HepG2 (cell line): ENCODE data around the gene UPK1B. TPM values are rescaled to one million over a fixed set of nuclear protein-coding genes. Genes with fewer than 3 reads are reported as not detected.
A peak's percentile ranks its signal among the peaks of the same experiment; 100 is the strongest.

Experiments used
- ATAC-seq: fragments of 200-7000 bp; cut with Tn5 transposase; 3 replicates; pipeline ENCODE4 v1.9.1; 2020; ENCODE audit warnings: mild to moderate bottlenecking, moderate library complexity
- Bru-seq: library from RNA; stranded (reverse); fragments of 400-500 nt; gene quantifications from one replicate; lab custom pipeline; 2021; lab: Mats Ljungman, UMichigan
- BruChase-seq, 2 experiments: library from RNA; stranded (reverse); fragments of 400-500 nt; gene quantifications; one replicate each; lab custom pipeline; 2021; lab: Mats Ljungman, UMichigan
- BruUV-seq: library from RNA; stranded (reverse); fragments of 400-500 nt; replicated peaks from 2 replicates; lab custom pipeline; 2021; lab: Mats Ljungman, UMichigan
- CTCF ChIA-PET: fragments of 300-600 bp; formaldehyde crosslinking; extraction: SDS; loops from one replicate; lab custom pipeline; 2021; ENCODE audit warnings: low total read pairs, inconsistent platforms, low intra/inter-chr PET ratio; lab: Yijun Ruan, JAX
- POLR2A ChIA-PET: fragments of 350-600 bp; sonication (Branson Sonifier 250); formaldehyde crosslinking; loops from one replicate; lab custom pipeline; 2020; ENCODE audit warnings: antibody characterized with exemption, inconsistent platforms; lab: Yijun Ruan, JAX
- DNase-seq: peaks from one replicate; pipeline ENCODE4 v3.0.0-alpha.2; 2015; ENCODE audit warnings: low spot score
- FAIRE-seq: peaks from 3 replicates; lab custom pipeline; 2011; peaks lifted over from hg19 to GRCh38; lab: Jason Lieb, UNC
- H2AFZ ChIP-seq: one replicate; pipeline ENCODE4 v1.6.1; 2011; ENCODE audit warnings: low read length, inconsistent platforms
- H3K27ac ChIP-seq: fragments of 300-600 bp; 3 replicates; pipeline ENCODE4 v1.8.0; 2011; ENCODE audit warnings: mixed run types, mild to moderate bottlenecking, mixed read lengths, low read length, inconsistent platforms; ENCODE audit not compliant: insufficient read depth; ENCODE audit errors: extremely low read length
- H3K27me3 ChIP-seq, 2 experiments: fragments of 200-600 bp in 1 of 2; 2 replicates in 1 of 2; 3 replicates in 1 of 2; pipeline versions ENCODE4 v1.6.0 to v1.8.0; 2011; ENCODE audit warnings: low read length in 2 of 2, mild to moderate bottlenecking in 2 of 2, moderate library complexity in 2 of 2, inconsistent platforms in 1 of 2; ENCODE audit not compliant: insufficient read depth in 2 of 2, control insufficient read depth in 1 of 2
- H3K36me3 ChIP-seq, 2 experiments: fragments of 200-600 bp in 1 of 2; replicated peaks in 1 of 2; 2 replicates in 1 of 2; 3 replicates in 1 of 2; pipeline versions ENCODE4 v1.5.1 to v1.8.0; 2011; ENCODE audit warnings: low read length in 2 of 2, inconsistent platforms in 1 of 2; ENCODE audit not compliant: insufficient read depth in 2 of 2, control insufficient read depth in 1 of 2
- H3K4me1 ChIP-seq: 2 replicates; pipeline ENCODE4 v1.5.1; 2012; ENCODE audit warnings: low read length, inconsistent platforms; ENCODE audit not compliant: insufficient read depth
- H3K4me2 ChIP-seq: 2 replicates; pipeline ENCODE4 v1.6.0; 2011; ENCODE audit warnings: low read depth, low read length, inconsistent platforms
- H3K4me3 ChIP-seq, 3 experiments: fragments of 200-600 bp in 1 of 3; sonication (generic), shearing (Covaris generic) in 1 of 3; replicated peaks in 1 of 3; 2 replicates each; pipeline ENCODE4 v1.5.1; 2011 to 2016; ENCODE audit warnings: low read length in 3 of 3, inconsistent platforms in 2 of 3, low read depth in 2 of 3, mild to moderate bottlenecking in 2 of 3, control low read depth in 1 of 3, mixed read lengths in 1 of 3; ENCODE audit not compliant: insufficient read depth in 1 of 3
- H3K79me2 ChIP-seq: one replicate; pipeline ENCODE4 v1.6.1; 2011; ENCODE audit warnings: low read length, inconsistent platforms; ENCODE audit not compliant: insufficient read depth
- H3K9ac ChIP-seq: 2 replicates; pipeline ENCODE4 v1.6.0; 2011; ENCODE audit warnings: mild to moderate bottlenecking, low read depth, low read length, inconsistent platforms; ENCODE audit not compliant: insufficient read depth
- H3K9me3 ChIP-seq: 2 replicates; pipeline ENCODE4 v1.5.1; 2012; ENCODE audit warnings: mild to moderate bottlenecking, low read length
- H4K20me1 ChIP-seq: 2 replicates; pipeline ENCODE4 v1.6.0; 2011; ENCODE audit warnings: inconsistent platforms, mild to moderate bottlenecking, low read length, moderate library complexity; ENCODE audit not compliant: insufficient read depth
- ARID4A ChIP-seq: sonication (generic); formaldehyde crosslinking; IDR thresholded peaks from 2 replicates; pipeline ENCODE4 v1.5.0; 2020; ENCODE audit warnings: mild to moderate bottlenecking, missing genetic modification reagents, borderline replicate concordance
- ATF1 ChIP-seq: IDR thresholded peaks from 2 replicates; pipeline ENCODE4 v1.6.1; 2016; ENCODE audit warnings: mild to moderate bottlenecking, control low read depth
- KDM5B ChIP-seq: sonication (generic); formaldehyde crosslinking; IDR thresholded peaks from 2 replicates; pipeline ENCODE4 v1.4.0; 2020; ENCODE audit warnings: missing genetic modification reagents, mild to moderate bottlenecking, borderline replicate concordance
- MEIS1 ChIP-seq: sonication (generic); formaldehyde crosslinking; IDR thresholded peaks from 2 replicates; pipeline ENCODE4 v1.9.0; 2021; ENCODE audit warnings: mild to moderate bottlenecking, missing genetic modification reagents, moderate library complexity, borderline replicate concordance
- SYNCRIP ChIP-seq: fragments of 200-400 bp; formaldehyde crosslinking; IDR thresholded peaks from 2 replicates; pipeline ENCODE4 v1.6.1; 2018; ENCODE audit warnings: mild to moderate bottlenecking, low read depth, low read length; ENCODE audit not compliant: insufficient read depth
- ZIK1 ChIP-seq: sonication (generic); formaldehyde crosslinking; IDR thresholded peaks from 2 replicates; pipeline ENCODE4 v1.5.0; 2020; ENCODE audit warnings: mild to moderate bottlenecking, low read depth, missing genetic modification reagents, borderline replicate concordance
- ZNF10 ChIP-seq: sonication (generic); formaldehyde crosslinking; IDR thresholded peaks from 2 replicates; pipeline ENCODE4 v1.4.0; 2020; ENCODE audit warnings: mild to moderate bottlenecking, low read depth, missing genetic modification reagents, borderline replicate concordance
- ZNF121 ChIP-seq: sonication (generic); formaldehyde crosslinking; IDR thresholded peaks from 2 replicates; pipeline ENCODE4 v1.5.0; 2020; ENCODE audit warnings: mild to moderate bottlenecking, missing genetic modification reagents
- ZNF160 ChIP-seq: sonication (generic); formaldehyde crosslinking; IDR thresholded peaks from 2 replicates; pipeline ENCODE4 v1.8.0; 2022; ENCODE audit warnings: mild to moderate bottlenecking, inconsistent platforms, missing genetic modification reagents
- ZNF891 ChIP-seq: sonication (generic); formaldehyde crosslinking; IDR thresholded peaks from 2 replicates; pipeline ENCODE4 v1.5.0; 2020; ENCODE audit warnings: mild to moderate bottlenecking, missing genetic modification reagents
- WGBS: methylation state at CpG from one replicate; pipeline ENCODE4 v1.1.6; 2017; ENCODE audit warnings: low lambda C conversion rate; 5-methylcytosine and 5-hydroxymethylcytosine counted together
- in situ Hi-C: cut with HindIII; loops from 2 replicates; pipeline ENCODE4 v1.10.0; 2017; ENCODE audit warnings: low pct_unique_long_range_greater_than_20kb; ENCODE audit not compliant: extremely low pct_ligation_motif_present
- intact Hi-C: fragments of 100-400 bp; cut with micrococcal nuclease; formaldehyde crosslinking; loops from one replicate; pipeline ENCODE4 v1.10.0; 2022; ENCODE audit not compliant: unreplicated experiment
- long read RNA-seq, 2 experiments: library from RNA in 1 of 2; library from polyadenylated mRNA in 1 of 2; stranded (forward) in 1 of 2; unstranded in 1 of 2; transcript quantifications; one replicate each; pipeline ENCODE4 v2.0.0, GENCODE V29; 2019 to 2022
- polyA minus RNA-seq, 3 experiments: library from RNA; depleted of rRNA, polyadenylated mRNA; stranded (reverse); fragments of >200 nt; gene quantifications; 2 replicates each; pipeline ENCODE4 v1.2.3, GENCODE V29; 2011; ENCODE audit warnings: low replicate concordance in 1 of 3
- polyA plus RNA-seq, 8 experiments: library from polyadenylated mRNA; depleted of rRNA in 3 of 8; stranded (reverse) in 7 of 8; unstranded in 1 of 8; fragments of >200 nt; fragmentation: Illumina TruSeq in 4 of 8; extraction: Trizol in 4 of 8; gene quantifications; 2 replicates each; pipeline versions ENCODE4 v1.2.1 to v1.2.3, GENCODE V29; 2011 to 2016; ENCODE audit warnings: low read depth in 4 of 8, missing spikeins in 1 of 8, mixed read lengths in 1 of 8; ENCODE audit not compliant: insufficient read depth in 1 of 8
- total RNA-seq, 5 experiments: library from RNA; depleted of rRNA; stranded (reverse); fragments of >200 nt; fragmentation: Illumina TruSeq; extraction: Trizol; gene quantifications; 2 replicates each; pipeline ENCODE4 v1.2.3, GENCODE V29; 2016; ENCODE audit warnings: low read depth in 1 of 5

Gene UPK1B
- total RNA-seq (2016; rRNA removed; fragmentation: Illumina TruSeq; extraction: Trizol) (not detected in 2 replicates), polyA plus RNA-seq (2011; rRNA removed) (not detected in 2 replicates), polyA minus RNA-seq (2011; rRNA and poly(A)+ RNA removed; ENCODE audit: low replicate concordance) (not detected in 2 replicates), Bru-seq, nascent RNA (not detected), BruChase-seq, experiment 1, labeled RNA remaining after a 6-hour chase (percentile 6 among the genes with signal in this experiment), BruChase-seq, experiment 2, labeled RNA remaining after a 2-hour chase (not detected)
- not detected in 2 replicates for total RNA-seq (2016; cell fraction: cytosol; rRNA removed; fragmentation: Illumina TruSeq; extraction: Trizol; ENCODE audit: low read depth)
- total RNA-seq (2016; cell fraction: insoluble cytoplasmic fraction; rRNA removed; fragmentation: Illumina TruSeq; extraction: Trizol) = not detected in 2 replicates
- not detected in 2 replicates for total RNA-seq (2016; cell fraction: membrane; rRNA removed; fragmentation: Illumina TruSeq; extraction: Trizol)
- total RNA-seq (2016; cell fraction: nucleus; rRNA removed; fragmentation: Illumina TruSeq; extraction: Trizol) = not detected in 2 replicates
- not detected in 2 replicates for polyA plus RNA-seq (2011; cell fraction: cytosol; rRNA removed)
- not detected in 2 replicates for polyA plus RNA-seq (2011; cell fraction: nucleus; rRNA removed)
- polyA plus RNA-seq (2012) = not detected in 2 replicates
- polyA plus RNA-seq (2016; cell fraction: cytosol; fragmentation: Illumina TruSeq; extraction: Trizol; ENCODE audit: low read depth) = not detected in 2 replicates
- not detected in 2 replicates for polyA plus RNA-seq (2016; cell fraction: insoluble cytoplasmic fraction; fragmentation: Illumina TruSeq; extraction: Trizol; ENCODE audit: low read depth)
- polyA plus RNA-seq (2016; cell fraction: membrane; fragmentation: Illumina TruSeq; extraction: Trizol; ENCODE audit: low read depth) = not detected in 2 replicates
- not detected in 2 replicates for polyA plus RNA-seq (2016; cell fraction: nucleus; fragmentation: Illumina TruSeq; extraction: Trizol; ENCODE audit: insufficient read depth, low read depth)
- not detected in 2 replicates for polyA minus RNA-seq (2011; cell fraction: cytosol; rRNA and poly(A)+ RNA removed)
- not detected in 2 replicates for polyA minus RNA-seq (2011; cell fraction: nucleus; rRNA and poly(A)+ RNA removed)
- long read RNA-seq, experiment 1 = 0 reads
- long read RNA-seq, experiment 2 = 0 reads

- Histone ChIP-seq H3K4me3 (no peak within 1 kb of the TSS), H3K4me1 (no peaks in the 10 kb centered on the region), H3K36me3 (no peaks in the 10 kb centered on the region), H2AFZ (no peak within 1 kb of the TSS), H3K9ac (no peak within 1 kb of the TSS), H3K27ac (no peak within 1 kb of the TSS), H3K27me3 (peaks cover 0 to 4% of the 10 kb centered on the region in 2 experiments; a peak in 1 of 5 replicates), H3K4me2 (no peak within 1 kb of the TSS), H3K79me2 (no peaks in the 10 kb centered on the region), H4K20me1 (no peaks in the 10 kb centered on the region), H3K9me3 (no peaks in the 10 kb centered on the region)
- WGBS = 43% methylated on average over 12 of the region's 13 CpGs
- TF ChIP-seq ZNF891 (CRISPR knock-in tag) (no peak), MEIS1 (CRISPR knock-in tag) (no peak), SYNCRIP (no peak), ZNF10 (CRISPR knock-in tag) (no peak), ZNF121 (CRISPR knock-in tag) (no peak), ZIK1 (no peak), KDM5B (CRISPR knock-in tag) (no peak), ZNF160 (CRISPR knock-in tag) (no peak), ATF1 (no peak), ARID4A (no peak)
- in situ Hi-C loops (no loop called here), intact Hi-C loops (no loop called here)
- ChIA-PET CTCF (no interaction called here), POLR2A (no interaction called here)
- FAIRE-seq (no peak), DNase-seq (no peak), ATAC-seq (peak; percentile 73)
- BruUV-seq = no TSS peak
Measured at GRCh38 chr3:119173325-119173724, at the start of gene UPK1B. Gene UPK1B, plus strand, starts transcription at chr3:119173598. Its CDS starts 13,144 bp downstream, at chr3:119186742.
